Choroid plexus epithelial cell (primary cell): ENCODE data around the gene CCDC160.
A peak's percentile ranks its signal among the peaks of the same experiment; 100 is the strongest.

Experiments used
- DNase-seq: peaks from one replicate; pipeline ENCODE4 v3.0.0-alpha.2; 2010; ENCODE audit warnings: low read depth
- H3K4me3 ChIP-seq: 2 replicates; pipeline ENCODE4 v1.5.1; 2011; ENCODE audit warnings: low read depth, mild to moderate bottlenecking, control low read depth, low read length, moderate library complexity
- TF ChIP-seq, protein P1 (sequence below): conservative IDR thresholded peaks from 2 replicates; pipeline ENCODE4 v1.5.1; 2011; ENCODE audit warnings: low read depth, mild to moderate bottlenecking, control low read depth, inconsistent platforms, low read length, moderate library complexity

CCDC160 gene

DNA sequence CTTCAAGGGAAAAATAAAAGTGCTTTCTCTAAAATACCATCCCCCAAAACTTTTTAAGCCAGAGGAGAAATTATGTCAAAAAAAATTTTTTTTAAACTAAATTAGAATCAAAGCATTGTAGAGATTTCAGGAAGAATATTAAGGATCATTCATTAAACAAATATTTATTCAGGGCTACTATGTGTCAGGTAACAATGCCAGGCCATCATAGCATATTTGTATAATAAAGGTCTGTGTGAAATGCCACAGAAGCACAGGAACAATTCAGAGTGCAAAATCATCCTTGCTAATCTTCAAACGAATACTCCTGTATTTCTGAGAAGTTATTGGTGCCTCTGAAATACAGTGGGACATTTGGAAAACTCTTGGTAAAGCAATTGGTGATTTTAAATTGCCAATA is 2.0 kb downstream of the CCDC160 start:
- DNase-seq: no peak
- H3K4me3 ChIP-seq: no peak overlapping the region
- TF ChIP-seq, protein P1, sequence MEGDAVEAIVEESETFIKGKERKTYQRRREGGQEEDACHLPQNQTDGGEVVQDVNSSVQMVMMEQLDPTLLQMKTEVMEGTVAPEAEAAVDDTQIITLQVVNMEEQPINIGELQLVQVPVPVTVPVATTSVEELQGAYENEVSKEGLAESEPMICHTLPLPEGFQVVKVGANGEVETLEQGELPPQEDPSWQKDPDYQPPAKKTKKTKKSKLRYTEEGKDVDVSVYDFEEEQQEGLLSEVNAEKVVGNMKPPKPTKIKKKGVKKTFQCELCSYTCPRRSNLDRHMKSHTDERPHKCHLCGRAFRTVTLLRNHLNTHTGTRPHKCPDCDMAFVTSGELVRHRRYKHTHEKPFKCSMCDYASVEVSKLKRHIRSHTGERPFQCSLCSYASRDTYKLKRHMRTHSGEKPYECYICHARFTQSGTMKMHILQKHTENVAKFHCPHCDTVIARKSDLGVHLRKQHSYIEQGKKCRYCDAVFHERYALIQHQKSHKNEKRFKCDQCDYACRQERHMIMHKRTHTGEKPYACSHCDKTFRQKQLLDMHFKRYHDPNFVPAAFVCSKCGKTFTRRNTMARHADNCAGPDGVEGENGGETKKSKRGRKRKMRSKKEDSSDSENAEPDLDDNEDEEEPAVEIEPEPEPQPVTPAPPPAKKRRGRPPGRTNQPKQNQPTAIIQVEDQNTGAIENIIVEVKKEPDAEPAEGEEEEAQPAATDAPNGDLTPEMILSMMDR: no peak

DNA sequence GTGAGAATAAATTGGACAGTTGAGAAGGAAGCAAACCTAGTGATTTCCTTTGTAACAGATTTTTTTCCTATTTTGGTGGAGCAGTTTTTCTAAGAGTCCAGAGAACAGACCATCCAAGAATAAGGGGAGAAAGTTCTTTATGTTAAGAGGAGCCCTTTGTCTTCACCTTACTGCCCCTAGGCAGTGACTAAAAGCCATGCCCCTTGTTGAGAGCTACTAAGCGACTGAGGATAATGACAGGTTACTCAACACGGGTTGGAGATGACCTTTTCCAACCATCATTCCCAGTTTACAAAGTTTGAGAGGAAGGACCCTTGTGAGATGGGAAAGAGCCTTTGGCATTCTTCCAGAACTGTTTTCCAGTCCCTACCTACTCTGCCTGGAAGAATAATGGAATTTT is 3.2 kb downstream of the CCDC160 start:
- no peak overlapping the region for H3K4me3 ChIP-seq
- TF ChIP-seq, protein P1: no peak
- no peak for DNase-seq

DNA sequence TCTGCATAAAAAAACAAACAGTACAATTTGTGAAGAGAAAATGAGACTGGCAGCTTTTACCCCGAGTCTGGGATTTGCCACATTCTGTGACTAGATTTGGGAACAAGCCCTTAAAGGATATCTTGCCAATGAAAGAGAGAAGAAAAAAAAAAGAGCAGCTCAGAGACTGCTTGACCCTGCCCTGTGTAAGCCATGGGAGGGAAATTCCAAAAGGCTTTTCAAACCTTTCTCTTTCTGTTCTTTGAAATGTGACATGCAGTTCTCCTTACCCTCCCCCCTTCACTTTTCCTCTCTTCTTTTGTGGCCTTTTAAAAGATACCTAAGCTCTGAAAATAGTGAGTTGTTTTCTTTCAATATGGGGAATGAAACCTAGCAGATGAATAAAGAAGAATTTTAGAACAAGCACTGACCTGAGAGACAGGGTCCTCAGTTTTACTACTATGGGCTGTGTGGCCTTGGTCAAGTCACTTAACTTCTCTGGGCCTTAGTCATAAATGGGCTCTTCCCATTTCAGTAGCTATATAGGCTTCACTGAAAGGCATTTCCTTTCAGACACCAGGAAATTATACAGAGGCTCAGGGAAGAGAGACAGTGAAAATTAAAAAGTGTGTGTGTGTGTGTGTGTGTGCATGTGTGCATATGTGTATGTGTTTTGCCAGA is 5.1 kb downstream of the CCDC160 start:
- peak; percentile 16 for DNase-seq
- TF ChIP-seq, protein P1: no peak
- no peak overlapping the region for H3K4me3 ChIP-seq

DNA sequence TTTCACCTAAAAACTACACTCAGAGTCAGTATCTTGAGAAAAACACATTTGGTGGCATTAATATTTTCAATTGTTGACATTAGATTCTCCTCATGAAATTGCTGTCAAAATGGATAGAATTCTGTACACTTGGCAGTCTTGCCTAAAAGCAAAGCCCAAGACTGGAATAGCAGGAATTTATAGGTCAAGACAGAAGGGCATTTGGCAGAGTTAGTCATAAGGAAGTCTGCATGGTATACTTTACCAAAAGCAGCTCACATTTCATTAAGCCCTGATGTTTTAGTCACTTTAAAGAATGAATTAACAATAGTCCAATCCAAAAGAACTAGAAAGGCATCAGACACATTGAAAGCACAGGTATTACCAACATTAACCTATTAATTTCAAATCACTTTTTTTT is 7.1 kb downstream of the CCDC160 start:
- TF ChIP-seq, protein P1: no peak
- peak; percentile 72 for DNase-seq
- no peak overlapping the region for H3K4me3 ChIP-seq

DNA sequence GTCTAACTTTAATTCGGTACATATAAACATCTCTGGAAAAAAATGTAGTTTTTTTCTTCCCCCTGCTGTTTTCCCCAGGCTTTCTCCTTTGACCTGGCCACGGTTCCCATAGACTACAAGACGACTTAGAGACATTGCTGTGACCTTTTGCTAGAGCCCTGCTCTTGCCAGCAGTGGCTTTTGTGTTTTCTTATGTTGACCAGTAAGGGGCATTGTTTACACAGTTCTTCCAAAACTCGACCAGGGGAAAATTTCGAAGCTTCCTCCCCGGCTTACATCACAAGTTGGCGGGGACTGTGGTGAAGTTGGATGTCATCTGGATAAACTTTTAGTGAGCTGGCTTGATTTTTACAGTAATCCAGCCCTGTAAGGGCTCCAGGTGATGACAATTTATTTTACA is 9.3 kb downstream of the CCDC160 start:
- no peak overlapping the region for H3K4me3 ChIP-seq
- DNase-seq: peak; percentile 30
- TF ChIP-seq, protein P1: no peak

DNA sequence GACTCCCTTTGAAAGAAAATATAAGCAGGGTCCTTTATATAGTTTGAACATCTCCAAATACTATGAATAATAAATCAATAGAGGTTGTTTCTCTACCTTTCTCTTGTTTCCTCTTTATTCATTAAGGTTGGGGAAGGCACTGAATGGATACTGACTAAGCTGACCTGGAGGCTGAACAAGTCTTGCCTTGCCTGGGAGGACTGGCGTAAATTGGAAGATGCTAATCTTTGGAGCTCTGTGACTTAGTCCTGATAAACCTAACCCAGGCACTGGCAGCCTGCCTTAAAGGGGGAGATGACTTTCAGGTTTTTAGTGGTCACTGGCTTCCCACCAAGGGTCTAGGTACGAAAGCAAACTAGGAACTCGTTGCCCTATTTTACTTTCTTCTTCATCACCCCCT is 10.5 kb downstream of the CCDC160 start:
- TF ChIP-seq, protein P1: no peak
- DNase-seq: no peak

DNA sequence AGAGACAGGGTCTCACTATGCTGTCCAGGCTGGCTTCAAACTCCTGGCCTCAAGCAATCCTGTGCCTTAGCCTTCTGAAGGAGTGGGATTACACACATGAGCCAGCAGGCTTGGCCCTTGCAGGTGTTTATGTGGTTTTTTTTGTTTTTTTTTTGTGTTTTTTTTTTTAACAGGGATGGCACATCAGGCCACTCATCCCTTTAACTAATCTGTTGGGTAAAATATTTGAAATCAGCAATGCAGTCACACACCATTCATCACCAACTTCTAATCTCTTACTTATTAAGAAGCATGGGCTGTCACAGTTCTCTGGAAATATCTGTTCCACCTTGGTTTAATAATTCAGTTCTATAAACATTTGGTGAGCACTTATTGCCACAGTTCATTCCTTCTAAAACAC is 12.3 kb downstream of the CCDC160 start:
- DNase-seq: no peak
- H3K4me3 ChIP-seq: no peak overlapping the region
- TF ChIP-seq, protein P1: no peak

More for the DNA sequence above, 10.5 kb downstream of the CCDC160 start:
- H3K4me3 ChIP-seq: no peak overlapping the region
